Right atrium auricular region (tissue), 2 donors: ENCODE results near the gene CACNA1D. TPM values are rescaled to one million over a fixed set of nuclear protein-coding genes. Genes with fewer than 3 reads are reported as not detected.
"Not testable (repeated sequence)": the region's sequence is repeated elsewhere in the genome, so short reads cannot be mapped to it uniquely, and the experiment has no call there.

ENCODE experiments used
- DNase-seq: peaks from one replicate; pipeline ENCODE4 v3.0.0-alpha.2; 2019; ENCODE audit warnings: low spot score
- H3K27ac ChIP-seq, 2 donors: fragments of 200-600 bp; sonication (generic); 1 replicate in 1 of 2; 2 replicates in 1 of 2; pipeline ENCODE4 v1.5.1; 2016 to 2019
- H3K27me3 ChIP-seq, 2 donors: fragments of 200-600 bp; sonication (generic); one replicate each; pipeline versions ENCODE4 v1.5.1 to v1.6.0; 2017 to 2019
- H3K36me3 ChIP-seq: fragments of 200-600 bp; sonication (generic); one replicate; pipeline ENCODE4 v1.5.1; 2016
- H3K4me1 ChIP-seq, 2 donors: fragments of 200-600 bp; sonication (generic); one replicate each; pipeline versions ENCODE4 v1.5.1 to v1.6.0; 2017 to 2019
- H3K4me3 ChIP-seq, 2 donors: fragments of 200-600 bp; sonication (generic); 1 replicate in 1 of 2; 2 replicates in 1 of 2; pipeline ENCODE4 v1.5.1; 2017 to 2019; ENCODE audit warnings: mild to moderate bottlenecking in 1 of 2, moderate library complexity in 1 of 2
- H3K9me3 ChIP-seq, 2 donors: fragments of 200-600 bp; sonication (generic); one replicate each; pipeline ENCODE4 v1.5.1; 2019
- total RNA-seq, 2 donors: library from RNA; depleted of rRNA; stranded (reverse); fragments of >200 nt; gene quantifications; one replicate each; pipeline ENCODE4 v1.1.0, GENCODE V29; 2016
- TF ChIP-seq, protein P1 (sequence below), 2 donors: fragments of 200-600 bp; sonication (generic); IDR thresholded peaks; one replicate each; pipeline ENCODE4 v1.5.1; 2019; ENCODE audit warnings: antibody characterized with exemption in 2 of 2

CACNA1D gene
- total RNA-seq, 2 donors from 2014 or later = 2.7 to 9.6 TPM

DNA sequence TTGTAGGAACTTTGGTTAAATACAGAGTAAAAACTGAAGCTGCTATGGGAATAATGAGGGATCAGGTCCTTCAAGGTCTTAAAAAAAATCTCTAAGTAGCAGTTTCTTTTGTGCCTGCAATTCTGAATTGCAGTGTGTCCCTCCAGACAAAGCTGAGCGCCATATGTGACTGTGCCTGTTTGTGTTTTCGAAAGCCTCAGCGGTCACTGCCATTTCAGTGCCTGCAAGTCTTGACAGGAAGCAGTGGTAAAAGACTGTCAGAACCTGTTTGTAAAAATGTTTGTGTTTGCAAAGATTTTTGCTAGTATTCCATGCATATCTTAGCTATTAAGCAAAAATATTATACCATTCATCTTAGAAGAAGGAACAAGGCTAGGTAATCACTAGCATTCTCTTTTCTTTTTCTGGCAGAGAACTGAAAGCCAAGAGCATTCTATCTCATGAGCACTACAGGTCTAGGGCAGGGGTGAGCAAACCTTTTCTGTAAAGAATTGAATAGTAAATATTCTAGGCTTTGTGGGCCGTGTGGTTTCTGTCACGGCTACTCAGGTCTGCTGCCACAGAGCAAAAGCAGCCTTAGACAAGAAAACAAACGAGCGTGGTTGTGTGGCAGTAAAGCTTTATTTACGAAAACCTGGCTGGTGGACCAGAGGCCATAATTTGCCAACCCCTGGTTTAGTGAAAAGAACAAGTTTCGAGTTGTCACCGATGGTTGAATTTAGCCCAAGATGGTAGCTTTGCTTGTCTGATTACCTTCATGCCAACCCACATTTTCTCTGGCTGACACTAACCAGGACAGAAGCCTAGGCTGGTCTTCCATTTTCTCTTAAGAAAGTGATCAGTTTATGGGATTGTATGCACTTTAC is 134.4 kb downstream of the CACNA1D start:
- TF ChIP-seq, protein P1, sequence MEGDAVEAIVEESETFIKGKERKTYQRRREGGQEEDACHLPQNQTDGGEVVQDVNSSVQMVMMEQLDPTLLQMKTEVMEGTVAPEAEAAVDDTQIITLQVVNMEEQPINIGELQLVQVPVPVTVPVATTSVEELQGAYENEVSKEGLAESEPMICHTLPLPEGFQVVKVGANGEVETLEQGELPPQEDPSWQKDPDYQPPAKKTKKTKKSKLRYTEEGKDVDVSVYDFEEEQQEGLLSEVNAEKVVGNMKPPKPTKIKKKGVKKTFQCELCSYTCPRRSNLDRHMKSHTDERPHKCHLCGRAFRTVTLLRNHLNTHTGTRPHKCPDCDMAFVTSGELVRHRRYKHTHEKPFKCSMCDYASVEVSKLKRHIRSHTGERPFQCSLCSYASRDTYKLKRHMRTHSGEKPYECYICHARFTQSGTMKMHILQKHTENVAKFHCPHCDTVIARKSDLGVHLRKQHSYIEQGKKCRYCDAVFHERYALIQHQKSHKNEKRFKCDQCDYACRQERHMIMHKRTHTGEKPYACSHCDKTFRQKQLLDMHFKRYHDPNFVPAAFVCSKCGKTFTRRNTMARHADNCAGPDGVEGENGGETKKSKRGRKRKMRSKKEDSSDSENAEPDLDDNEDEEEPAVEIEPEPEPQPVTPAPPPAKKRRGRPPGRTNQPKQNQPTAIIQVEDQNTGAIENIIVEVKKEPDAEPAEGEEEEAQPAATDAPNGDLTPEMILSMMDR (IDR thresholded peaks at IDR 0.05) = no peak
- Histone ChIP-seq H3K4me3 (no peak overlapping the region), H3K4me1 (no peaks in the 10 kb centered on the region), H3K36me3 (no peaks in the 10 kb centered on the region), H3K9me3 (peaks cover 0 to 11% of the 10 kb centered on the region in 2 donors), H3K27ac (no peak overlapping the region), H3K27me3 (no peaks in the 10 kb centered on the region)
- DNase-seq = no peak

DNA sequence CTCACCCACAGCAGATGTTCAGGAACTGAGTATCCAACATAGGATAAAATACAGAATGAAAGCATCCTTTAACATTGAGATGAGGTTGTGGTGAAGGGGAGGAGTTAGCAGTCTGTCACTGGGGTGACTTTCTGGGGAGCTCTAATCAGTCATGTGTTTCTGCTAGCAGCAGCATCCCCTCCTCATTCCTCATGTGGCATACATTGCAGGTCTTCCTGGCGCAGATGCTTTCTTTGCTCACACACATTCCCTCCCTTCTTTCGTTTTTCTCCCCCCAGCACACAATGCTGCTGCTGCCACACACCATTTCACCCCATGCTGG is 135.0 kb downstream of the CACNA1D start:
- Histone ChIP-seq H3K27ac (no peak overlapping the region), H3K27me3 (no peaks in the 10 kb centered on the region), H3K4me3 (no peak overlapping the region), H3K36me3 (no peaks in the 10 kb centered on the region), H3K4me1 (no peaks in the 10 kb centered on the region), H3K9me3 (peaks cover 0 to 11% of the 10 kb centered on the region in 2 donors)
- no peak for DNase-seq
- TF ChIP-seq, protein P1 (IDR thresholded peaks at IDR 0.05) = no peak

DNA sequence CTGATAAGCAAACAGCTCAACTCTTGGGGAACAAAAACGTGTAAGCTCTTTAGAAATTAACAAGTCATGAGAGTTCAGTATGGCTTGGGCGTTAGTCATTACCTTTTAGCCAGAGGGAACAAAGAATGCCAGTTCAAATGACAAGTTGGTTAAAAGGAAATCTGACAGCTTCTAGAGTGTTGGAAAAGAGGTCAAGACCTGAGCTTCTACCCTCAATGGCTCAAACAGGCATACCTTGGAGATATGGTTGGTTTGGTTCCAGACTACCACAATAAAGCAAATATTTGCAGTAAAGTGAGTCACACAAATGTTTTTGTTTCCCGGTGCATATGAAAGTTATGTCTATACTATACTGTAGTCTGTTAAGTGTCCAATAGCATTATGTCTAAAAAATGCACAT is 136.1 kb downstream of the CACNA1D start:
- H3K36me3 ChIP-seq = no peaks in the 10 kb centered on the region
- H3K9me3 ChIP-seq = peaks cover 0 to 11% of the 10 kb centered on the region in 2 donors
- no peaks in the 10 kb centered on the region for H3K27me3 ChIP-seq
- H3K27ac ChIP-seq = no peak overlapping the region
- DNase-seq = no peak
- TF ChIP-seq, protein P1 (IDR thresholded peaks at IDR 0.05) = no peak
- H3K4me3 ChIP-seq = no peak overlapping the region
- H3K4me1 ChIP-seq = no peaks in the 10 kb centered on the region

DNA sequence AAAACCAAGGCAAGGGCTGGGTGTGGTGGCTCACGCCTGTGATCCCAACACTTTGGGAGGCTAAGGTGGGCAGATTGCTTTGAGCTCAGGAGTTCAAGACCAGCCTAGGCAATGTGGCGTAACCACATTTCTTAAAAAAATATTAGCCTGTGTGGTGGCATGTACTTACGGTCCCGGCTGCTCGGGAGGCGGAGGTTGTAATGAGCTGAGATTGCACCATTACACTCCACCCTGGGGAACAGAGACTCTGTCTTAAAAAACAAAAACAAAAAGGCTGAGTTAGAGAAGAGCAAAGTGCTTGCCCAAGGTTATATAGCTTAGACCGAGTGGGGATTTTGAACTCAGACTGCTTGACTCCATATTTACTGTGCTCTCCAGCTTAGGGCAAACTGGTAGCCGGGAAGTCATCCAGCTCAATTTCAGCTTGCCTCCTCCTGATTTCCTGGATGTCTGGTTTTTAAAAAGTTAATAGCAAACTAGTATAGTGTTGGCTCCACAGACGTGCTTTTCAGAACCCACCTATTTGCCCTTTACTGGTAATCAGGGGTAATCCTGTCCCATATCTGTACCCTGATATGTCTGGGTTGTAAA is 138.9 kb downstream of the CACNA1D start:
- H3K27ac ChIP-seq = no peak overlapping the region
- no peaks in the 10 kb centered on the region for H3K4me1 ChIP-seq
- peaks cover 0 to 11% of the 10 kb centered on the region in 2 donors for H3K9me3 ChIP-seq
- no peaks in the 10 kb centered on the region for H3K36me3 ChIP-seq
- H3K4me3 ChIP-seq = no peak overlapping the region
- DNase-seq = no peak
- TF ChIP-seq, protein P1 (IDR thresholded peaks at IDR 0.05) = no peak
- no peaks in the 10 kb centered on the region for H3K27me3 ChIP-seq

DNA sequence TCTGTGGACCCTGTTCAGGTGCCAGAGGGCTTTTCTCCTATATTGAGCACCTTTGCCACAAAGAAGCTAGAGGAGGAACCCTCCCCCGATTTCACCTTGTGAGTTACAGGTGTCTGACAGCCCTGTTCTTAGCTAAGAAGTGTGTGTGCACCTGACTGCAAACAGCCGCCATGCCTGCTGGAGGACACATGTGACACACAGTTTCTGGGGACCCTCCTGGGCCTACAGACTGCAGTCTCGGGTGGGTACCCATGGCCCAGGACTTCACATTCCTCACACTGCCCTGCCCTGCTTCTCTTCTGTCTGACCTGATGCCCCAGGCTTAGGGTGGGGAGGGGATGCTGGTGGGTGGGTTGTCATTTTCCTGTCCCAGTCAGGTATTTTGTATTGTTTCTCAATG is 140.6 kb downstream of the CACNA1D start:
- Histone ChIP-seq H3K4me1 (no peaks in the 10 kb centered on the region), H3K36me3 (no peaks in the 10 kb centered on the region), H3K9me3 (peaks cover 0 to 11% of the 10 kb centered on the region in 2 donors), H3K4me3 (no peak overlapping the region), H3K27ac (no peak overlapping the region), H3K27me3 (no peaks in the 10 kb centered on the region)
- TF ChIP-seq, protein P1 (IDR thresholded peaks at IDR 0.05) = no peak
- DNase-seq = no peak

DNA sequence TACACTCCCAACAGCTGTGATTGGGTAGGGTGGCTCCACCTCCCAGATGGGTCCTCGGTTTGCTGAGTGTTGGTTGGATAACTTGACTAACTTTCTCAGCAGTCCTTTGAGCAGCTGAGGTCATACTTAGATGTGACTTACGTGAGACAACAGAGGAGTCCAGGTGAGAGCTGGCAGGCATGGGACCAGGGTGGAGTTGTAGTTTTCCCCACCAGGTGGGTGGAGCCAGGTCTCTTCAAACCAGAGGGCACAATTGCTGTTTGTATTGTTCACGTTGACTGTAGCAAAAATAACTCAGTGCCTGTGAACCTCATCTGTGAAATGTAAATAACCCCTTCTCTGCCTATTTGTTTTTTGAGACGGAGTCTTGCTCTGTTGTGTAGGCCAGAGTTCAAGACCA is 144.4 kb downstream of the CACNA1D start:
- not testable (repeated sequence) for H3K4me1 ChIP-seq, DNase-seq, H3K4me3 ChIP-seq, H3K36me3 ChIP-seq, H3K9me3 ChIP-seq, H3K27me3 ChIP-seq, H3K27ac ChIP-seq
